ENCODE results near the gene MTNR1A. TPM values are rescaled to one million over a fixed set of nuclear protein-coding genes. Genes with fewer than 3 reads are reported as not detected.

Gene MTNR1A
- total and polyA plus RNA-seq, 2 donors (not counting 3 experiments of a cell fraction or from before 2014, with no cell fraction given): not detected

DNA sequence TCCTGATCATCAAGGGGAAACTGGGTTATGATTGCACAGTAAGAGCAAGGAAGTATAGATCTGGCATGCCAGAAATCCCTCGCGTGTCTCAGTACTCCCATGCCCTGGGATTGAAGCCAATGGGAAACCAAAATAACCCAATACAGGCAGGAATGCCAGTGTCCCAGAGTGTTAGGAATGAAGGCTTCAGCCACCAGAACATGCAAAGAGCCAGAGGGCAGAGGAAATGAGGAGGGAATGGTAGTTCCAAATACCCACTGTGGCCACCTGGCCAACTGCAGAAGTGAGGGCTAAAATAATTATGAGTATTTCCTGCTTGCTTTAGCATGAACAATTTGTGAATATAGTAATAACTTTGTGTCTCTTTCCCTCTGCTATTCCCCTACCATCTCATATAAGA lies 12.2 kb downstream of the MTNR1A start:
- no peak overlapping the region for H2AFZ ChIP-seq (ENCODE audit: low read depth, low read length)
- ChIA-PET CTCF (no interaction called here), POLR2A (no interaction called here)
- H3K36me3 ChIP-seq (ENCODE audit: control insufficient read depth in 2 of 2, extremely low read depth in 1 of 2, insufficient read depth in 2 of 2, low read length in 2 of 2): no peaks in the 10 kb centered on the region
- no peak overlapping the region for H3K4me2 ChIP-seq (ENCODE audit: insufficient read depth, low read length)
- no TSS peak for BruUV-seq (replicated peaks)
- H3K9me1 ChIP-seq (replicated peaks; ENCODE audit: control insufficient read depth, extremely low read depth, insufficient read depth, low read length): no peaks in the 10 kb centered on the region
- no peaks in the 10 kb centered on the region for H3K79me2 ChIP-seq (ENCODE audit: control insufficient read depth, insufficient read depth, low read length)
- intact Hi-C loops (cut with micrococcal nuclease) (no loop called here), dilution Hi-C loops (cut with MboI; ENCODE audit: extremely low pct_ligation_motif_present, low sequenced_read_pairs) (no loop called here)
- no peak overlapping the region for H3K9ac ChIP-seq (replicated peaks; ENCODE audit: extremely low read depth, insufficient read depth, low read length)
- H3K4me1 ChIP-seq (ENCODE audit: control insufficient read depth, extremely low read depth, insufficient read depth, low read length): no peaks in the 10 kb centered on the region
- TF ChIP-seq JUN (IDR thresholded peaks at IDR 0.05; ENCODE audit: borderline replicate concordance, insufficient read depth, insufficient read length, low read depth) (no peak), FOS (IDR thresholded peaks at IDR 0.05; ENCODE audit: borderline replicate concordance, insufficient read depth, low read length) (no peak), POLR2A (IDR thresholded peaks at IDR 0.05; ENCODE audit: low read depth, low read length) (no peak), GATA2 (IDR thresholded peaks at IDR 0.05; ENCODE audit: insufficient read depth, insufficient read length, low read depth, low read length) (no peak), EZH2 (IDR thresholded peaks at IDR 0.05; ENCODE audit: borderline replicate concordance, low read depth, low read length, severe bottlenecking) (no peak), MYC (IDR thresholded peaks at IDR 0.05; ENCODE audit: low read depth, low read length) (no peak), POLR2AphosphoS5 (IDR thresholded peaks at IDR 0.05; ENCODE audit: insufficient read depth, low read depth, low read length) (no peak)
- TF ChIP-seq, protein P1, sequence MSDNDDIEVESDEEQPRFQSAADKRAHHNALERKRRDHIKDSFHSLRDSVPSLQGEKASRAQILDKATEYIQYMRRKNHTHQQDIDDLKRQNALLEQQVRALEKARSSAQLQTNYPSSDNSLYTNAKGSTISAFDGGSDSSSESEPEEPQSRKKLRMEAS (IDR thresholded peaks at IDR 0.05; ENCODE audit: insufficient read depth, insufficient read length): no peak
- TF ChIP-seq, protein P2, sequence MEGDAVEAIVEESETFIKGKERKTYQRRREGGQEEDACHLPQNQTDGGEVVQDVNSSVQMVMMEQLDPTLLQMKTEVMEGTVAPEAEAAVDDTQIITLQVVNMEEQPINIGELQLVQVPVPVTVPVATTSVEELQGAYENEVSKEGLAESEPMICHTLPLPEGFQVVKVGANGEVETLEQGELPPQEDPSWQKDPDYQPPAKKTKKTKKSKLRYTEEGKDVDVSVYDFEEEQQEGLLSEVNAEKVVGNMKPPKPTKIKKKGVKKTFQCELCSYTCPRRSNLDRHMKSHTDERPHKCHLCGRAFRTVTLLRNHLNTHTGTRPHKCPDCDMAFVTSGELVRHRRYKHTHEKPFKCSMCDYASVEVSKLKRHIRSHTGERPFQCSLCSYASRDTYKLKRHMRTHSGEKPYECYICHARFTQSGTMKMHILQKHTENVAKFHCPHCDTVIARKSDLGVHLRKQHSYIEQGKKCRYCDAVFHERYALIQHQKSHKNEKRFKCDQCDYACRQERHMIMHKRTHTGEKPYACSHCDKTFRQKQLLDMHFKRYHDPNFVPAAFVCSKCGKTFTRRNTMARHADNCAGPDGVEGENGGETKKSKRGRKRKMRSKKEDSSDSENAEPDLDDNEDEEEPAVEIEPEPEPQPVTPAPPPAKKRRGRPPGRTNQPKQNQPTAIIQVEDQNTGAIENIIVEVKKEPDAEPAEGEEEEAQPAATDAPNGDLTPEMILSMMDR (IDR thresholded peaks at IDR 0.05; ENCODE audit: extremely low read depth in 1 of 2, insufficient read depth in 1 of 2, low read depth in 1 of 2, low read length in 2 of 2): no peak
- DNase-seq (ENCODE audit: low read depth, low spot score) (no peak), FAIRE-seq (no peak)
- peaks cover 3% of the 10 kb centered on the region for H3K9me3 ChIP-seq (replicated peaks; ENCODE audit: control insufficient read depth, insufficient read depth, low read length)
- no peaks in the 10 kb centered on the region for H4K20me1 ChIP-seq (replicated peaks; ENCODE audit: control insufficient read depth, extremely low read depth, insufficient read depth, low read length)
- H3K27ac ChIP-seq (ENCODE audit: insufficient read depth, low read depth, low read length): no peak overlapping the region
- no peaks in the 10 kb centered on the region for H3K27me3 ChIP-seq (ENCODE audit: control insufficient read depth in 2 of 2, insufficient read depth in 2 of 2, low read length in 2 of 2)
- no peak overlapping the region for H3K4me3 ChIP-seq (replicated peaks in 1 of 3; ENCODE audit: insufficient read depth in 1 of 3, low read depth in 1 of 3, low read length in 3 of 3)

Data from endothelial cell of umbilical vein (primary cell).